IMR-90 (cell line): ENCODE data around the gene PCNP.

ENCODE experiments used
- BHLHE40 ChIP-seq: fragments of 150-350 bp; IDR thresholded peaks from 2 replicates; pipeline ENCODE4 v1.6.1; 2016; ENCODE audit warnings: mild to moderate bottlenecking, low read depth, low read length
- CEBPB ChIP-seq: IDR thresholded peaks from 2 replicates; pipeline ENCODE4 v1.6.1; 2012; ENCODE audit warnings: low read depth, low read length, improper control_type of control experiment
- CTCF ChIP-seq: conservative IDR thresholded peaks from 2 replicates; pipeline ENCODE4 v1.5.1; 2012; ENCODE audit warnings: mild to moderate bottlenecking, low read depth, low read length, improper control_type of control experiment
- FOS ChIP-seq: fragments of 150-350 bp; IDR thresholded peaks from 2 replicates; pipeline ENCODE4 v1.6.1; 2016; ENCODE audit warnings: low read depth, low read length
- MAFK ChIP-seq: IDR thresholded peaks from 2 replicates; pipeline ENCODE4 v1.6.1; 2012; ENCODE audit warnings: low read depth, low read length, improper control_type of control experiment
- MAZ ChIP-seq: IDR thresholded peaks from 2 replicates; pipeline ENCODE4 v1.6.1; 2012; ENCODE audit warnings: low read depth, mild to moderate bottlenecking, low read length, improper control_type of control experiment, moderate library complexity, borderline replicate concordance
- MXI1 ChIP-seq: IDR thresholded peaks from 2 replicates; pipeline ENCODE4 v1.6.1; 2012; ENCODE audit warnings: low read depth, mild to moderate bottlenecking, low read length, moderate library complexity, borderline replicate concordance
- POLR2A ChIP-seq: IDR thresholded peaks from 2 replicates; pipeline ENCODE4 v1.6.1; 2012; ENCODE audit warnings: mild to moderate bottlenecking, low read depth, low read length
- RAD21 ChIP-seq: IDR thresholded peaks from 2 replicates; pipeline ENCODE4 v1.6.1; 2012; ENCODE audit warnings: low read length, improper control_type of control experiment
- RFX5 ChIP-seq: IDR thresholded peaks from 2 replicates; pipeline ENCODE4 v1.8.0; 2012; ENCODE audit warnings: low read depth, mild to moderate bottlenecking, low read length, moderate library complexity
- SMC3 ChIP-seq: fragments of 150-350 bp; IDR thresholded peaks from 2 replicates; pipeline ENCODE4 v1.6.1; 2016; ENCODE audit warnings: low read depth, mild to moderate bottlenecking, antibody characterized with exemption, low read length, moderate library complexity
- TF ChIP-seq, protein P1 (sequence below): fragments of 150-350 bp; IDR thresholded peaks from 2 replicates; pipeline ENCODE4 v1.6.1; 2016; ENCODE audit warnings: low read depth, mild to moderate bottlenecking, low read length, moderate library complexity, borderline replicate concordance

DNA sequence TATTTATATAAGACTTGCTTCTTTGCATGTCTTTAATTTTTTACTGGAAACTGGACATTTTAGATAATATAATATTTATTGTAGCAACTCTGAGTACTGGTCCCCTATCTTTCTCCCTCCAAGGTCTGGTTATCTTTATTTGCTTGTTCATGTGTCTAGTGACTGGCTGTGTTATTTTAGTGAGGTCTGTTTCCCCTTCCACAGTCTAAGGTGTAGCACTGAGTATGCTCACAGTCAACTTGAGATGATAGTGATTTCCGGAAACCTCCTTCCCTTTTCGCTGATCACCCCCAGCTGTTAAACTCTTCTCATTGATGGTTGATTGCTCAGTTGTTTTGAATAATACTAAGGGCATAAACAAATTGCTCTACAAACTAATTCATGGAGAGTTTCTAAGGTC, 37.0 kb downstream of the PCNP start:
- no peak for TF ChIP-seq CTCF
- no peak for TF ChIP-seq SMC3
- TF ChIP-seq POLR2A, result no peak
- TF ChIP-seq RAD21, result no peak
- TF ChIP-seq MAZ, result no peak
- no peak for TF ChIP-seq MXI1
- no peak for TF ChIP-seq BHLHE40
- no peak for TF ChIP-seq CEBPB
- TF ChIP-seq RFX5, result no peak
- TF ChIP-seq, protein P1, sequence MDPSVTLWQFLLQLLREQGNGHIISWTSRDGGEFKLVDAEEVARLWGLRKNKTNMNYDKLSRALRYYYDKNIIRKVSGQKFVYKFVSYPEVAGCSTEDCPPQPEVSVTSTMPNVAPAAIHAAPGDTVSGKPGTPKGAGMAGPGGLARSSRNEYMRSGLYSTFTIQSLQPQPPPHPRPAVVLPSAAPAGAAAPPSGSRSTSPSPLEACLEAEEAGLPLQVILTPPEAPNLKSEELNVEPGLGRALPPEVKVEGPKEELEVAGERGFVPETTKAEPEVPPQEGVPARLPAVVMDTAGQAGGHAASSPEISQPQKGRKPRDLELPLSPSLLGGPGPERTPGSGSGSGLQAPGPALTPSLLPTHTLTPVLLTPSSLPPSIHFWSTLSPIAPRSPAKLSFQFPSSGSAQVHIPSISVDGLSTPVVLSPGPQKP, result no peak
- TF ChIP-seq MAFK, result no peak
- TF ChIP-seq FOS, result no peak
